GM18873 (cell line): ENCODE data around the gene CSMD2.

Source experiments
- ATAC-seq: cut with Tn5 transposase; IDR thresholded peaks from one replicate; pipeline ENCODE4 v1.9.1; 2021; ENCODE audit warnings: mild to moderate bottlenecking, moderate library complexity, moderate number of reproducible peaks; ENCODE audit not compliant: unreplicated experiment, low FRiP score

Gene CSMD2

DNA sequence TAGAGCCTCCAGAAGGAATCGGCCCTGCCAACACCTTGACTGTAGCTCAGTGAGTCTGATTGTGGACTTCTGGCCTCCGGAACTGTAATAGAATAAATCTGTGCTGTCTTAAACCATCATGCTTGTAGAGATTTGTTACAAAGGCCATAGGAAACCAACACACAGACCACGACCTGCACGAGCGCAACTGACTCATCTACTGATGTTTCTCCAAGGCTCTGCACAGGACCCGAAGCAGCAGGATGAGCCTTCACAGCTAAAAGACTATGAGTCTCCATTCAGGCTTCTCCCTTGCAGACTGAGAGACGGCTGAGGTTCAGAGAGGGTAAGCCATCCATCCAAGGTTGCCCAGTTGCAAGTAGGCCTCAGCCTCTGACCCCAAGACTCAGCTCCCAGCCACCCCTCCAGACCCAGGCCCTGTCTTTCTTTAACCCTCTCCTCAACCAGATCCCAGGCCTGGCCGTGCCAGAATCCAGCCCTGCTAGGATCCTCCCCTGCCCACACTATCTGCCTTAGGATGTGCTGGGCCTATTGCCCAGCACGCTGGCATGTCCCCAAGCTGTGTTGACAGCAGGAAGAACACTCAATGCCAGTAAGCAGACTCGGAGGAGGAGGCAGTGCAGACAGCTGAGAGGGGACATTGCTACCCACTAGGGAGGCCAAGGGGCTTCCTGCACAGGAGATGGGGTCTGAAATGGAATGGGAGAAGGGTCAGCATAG lies 192.2 kb downstream of the CSMD2 start:
- no peak for ATAC-seq

DNA sequence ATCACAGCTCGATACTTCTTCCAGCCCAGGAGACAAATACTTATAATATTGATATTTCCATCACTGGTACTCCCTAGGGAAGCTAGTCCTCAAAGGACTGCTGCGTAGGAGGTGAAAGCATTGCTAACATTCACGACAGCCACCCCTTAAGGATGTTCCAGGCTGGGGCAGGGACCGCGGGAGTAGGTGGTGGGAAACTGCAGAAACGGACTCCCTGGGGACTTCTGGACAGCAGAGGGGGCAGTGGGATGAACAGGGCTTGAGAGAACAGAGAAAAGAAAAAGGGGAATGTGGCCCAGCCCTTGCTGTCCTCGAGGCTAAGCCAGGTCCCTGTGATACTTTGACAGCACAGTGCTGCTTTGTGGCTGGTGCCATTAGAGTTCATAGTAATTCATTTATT lies 193.1 kb downstream of the CSMD2 start:
- no peak for ATAC-seq

DNA sequence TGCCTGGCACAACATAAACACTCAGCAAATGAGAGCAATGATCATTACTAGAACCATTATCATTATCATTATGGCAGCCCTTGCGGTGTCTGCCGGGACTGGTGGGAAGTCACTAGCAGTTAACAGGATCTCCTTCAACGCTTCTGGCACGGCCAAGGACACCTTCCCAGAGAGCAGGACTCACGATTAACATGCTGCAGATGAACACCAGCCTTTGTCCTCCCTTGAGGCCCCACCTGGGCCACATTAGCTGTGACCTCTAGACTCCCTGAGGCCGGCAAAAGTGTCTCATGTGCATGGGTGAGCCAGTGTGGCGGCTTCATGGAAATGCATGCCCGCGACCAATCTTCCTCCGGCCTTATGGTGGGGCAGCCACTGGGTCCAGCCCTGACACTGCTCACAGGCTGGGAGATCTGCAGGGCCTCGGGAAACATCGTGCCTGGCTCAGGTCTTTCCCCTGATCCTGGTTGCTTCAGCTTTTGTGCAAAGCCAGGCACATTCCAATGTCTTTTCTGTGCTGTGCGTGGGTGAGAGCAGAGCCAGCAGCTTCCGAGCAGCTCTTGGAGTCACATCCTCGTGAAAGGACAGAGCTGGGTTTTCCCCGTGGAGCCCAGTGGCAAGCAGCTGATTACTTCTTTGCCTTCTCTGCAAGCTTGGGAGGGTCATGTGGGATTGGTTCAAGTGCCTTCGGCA lies 193.9 kb downstream of the CSMD2 start:
- no peak for ATAC-seq

DNA sequence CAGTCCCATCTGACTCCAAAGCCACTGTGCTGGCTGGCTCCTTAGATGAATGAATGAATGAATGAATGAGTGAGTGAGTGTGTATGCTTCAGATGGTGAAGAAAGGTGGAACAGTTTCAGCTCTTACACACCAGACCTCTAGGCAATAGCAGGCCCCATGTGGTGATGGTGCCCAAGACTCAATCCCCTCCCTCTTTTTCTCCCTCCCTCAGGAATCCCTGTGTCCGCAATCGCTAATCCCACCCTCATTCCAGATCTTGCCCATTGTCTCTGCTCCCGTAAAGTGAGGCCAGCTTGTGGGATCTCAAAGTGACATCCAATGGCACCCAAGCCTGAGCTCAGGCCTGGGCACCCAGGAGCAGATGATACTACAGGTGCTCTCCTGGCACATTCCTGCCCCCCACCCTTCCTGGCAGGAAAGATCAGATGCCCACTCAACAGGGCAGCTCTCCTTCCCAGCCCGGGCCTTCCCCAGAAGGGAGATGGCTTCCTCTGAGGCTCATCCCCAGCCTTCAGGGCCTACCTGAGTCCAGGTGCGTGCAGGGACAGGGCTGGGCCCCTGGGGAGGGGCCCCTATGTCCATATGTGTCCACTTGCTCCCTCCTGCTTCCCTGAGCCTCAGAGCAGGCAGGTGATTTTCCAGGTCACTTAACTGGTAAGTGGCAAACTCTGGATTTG lies 194.7 kb downstream of the CSMD2 start:
- no peak for ATAC-seq

DNA sequence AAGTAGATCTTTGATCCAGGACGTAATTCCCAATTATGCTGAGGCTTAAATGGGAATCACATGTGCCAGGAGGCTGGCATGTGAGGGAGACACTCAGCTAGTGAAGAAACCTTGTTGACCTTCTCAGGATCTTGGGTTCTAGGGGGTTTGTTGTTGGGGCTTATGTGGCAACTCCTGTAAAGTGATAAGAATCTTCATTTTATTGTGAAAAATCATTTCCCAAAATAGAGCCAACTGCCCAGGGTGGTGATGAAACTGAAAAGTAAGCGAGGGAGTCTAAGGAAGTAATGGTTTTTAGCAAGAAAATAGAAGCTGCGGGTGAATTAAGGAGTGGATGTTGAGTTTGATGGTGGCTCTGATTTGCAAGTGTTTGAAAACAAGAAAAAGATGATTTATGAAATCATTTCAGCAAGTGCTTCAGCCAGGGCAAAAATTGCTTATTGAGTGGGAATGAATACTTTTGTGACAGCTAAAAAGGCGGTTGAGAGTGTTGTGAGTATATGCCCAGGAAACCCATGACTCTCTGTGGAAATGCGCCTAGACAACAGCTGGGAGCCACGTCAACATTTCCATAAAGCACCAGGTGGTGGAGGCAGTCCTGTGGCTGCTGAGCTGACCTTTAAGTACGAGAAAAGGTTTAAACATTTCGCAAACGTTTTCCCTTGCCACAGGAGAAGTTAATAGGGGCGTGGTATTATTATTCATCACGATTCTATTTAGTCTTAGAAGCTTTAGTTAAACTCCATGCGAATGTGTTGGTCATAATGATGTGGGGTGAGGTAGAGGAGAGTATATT lies 198.5 kb downstream of the CSMD2 start:
- no peak for ATAC-seq

DNA sequence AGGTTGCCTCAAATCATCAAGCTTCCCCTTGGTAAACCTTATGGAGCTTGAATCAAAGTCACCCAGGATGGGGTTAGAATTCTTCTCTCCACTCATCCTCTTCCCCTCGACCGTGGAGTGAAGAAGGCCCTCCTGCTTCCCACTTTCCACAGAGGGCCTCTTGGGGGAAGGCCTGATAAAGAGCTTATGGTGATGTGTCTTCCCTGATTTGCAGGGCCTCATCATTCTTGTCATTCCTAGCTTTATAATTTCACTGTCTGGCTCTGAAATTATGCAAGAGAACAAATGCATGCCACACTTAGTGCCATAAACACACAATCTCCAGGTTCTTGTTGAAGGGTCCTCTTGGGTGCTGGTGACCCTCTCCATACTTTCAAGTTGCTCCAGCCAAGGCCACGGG lies 199.9 kb downstream of the CSMD2 start:
- ATAC-seq, result no peak

DNA sequence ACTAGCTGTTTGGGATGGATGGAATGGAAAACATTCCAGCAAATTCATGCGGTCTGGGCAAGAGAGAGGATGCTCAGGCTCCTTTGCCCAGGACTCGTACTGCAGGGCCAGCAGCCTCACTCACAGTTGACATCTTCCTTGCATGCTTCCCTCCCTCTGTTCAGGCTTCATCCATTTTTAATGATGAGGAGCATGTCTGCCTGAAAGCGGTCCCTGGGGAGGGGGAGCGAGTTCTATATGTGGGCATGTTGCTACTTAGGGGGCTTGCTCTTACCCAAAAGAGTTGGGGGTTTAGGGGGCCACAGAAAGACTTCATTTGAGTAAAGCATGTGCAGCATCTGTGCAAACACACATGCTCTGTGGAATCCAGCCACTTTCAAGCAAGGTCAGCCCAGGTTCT lies 203.0 kb downstream of the CSMD2 start:
- no peak for ATAC-seq

DNA sequence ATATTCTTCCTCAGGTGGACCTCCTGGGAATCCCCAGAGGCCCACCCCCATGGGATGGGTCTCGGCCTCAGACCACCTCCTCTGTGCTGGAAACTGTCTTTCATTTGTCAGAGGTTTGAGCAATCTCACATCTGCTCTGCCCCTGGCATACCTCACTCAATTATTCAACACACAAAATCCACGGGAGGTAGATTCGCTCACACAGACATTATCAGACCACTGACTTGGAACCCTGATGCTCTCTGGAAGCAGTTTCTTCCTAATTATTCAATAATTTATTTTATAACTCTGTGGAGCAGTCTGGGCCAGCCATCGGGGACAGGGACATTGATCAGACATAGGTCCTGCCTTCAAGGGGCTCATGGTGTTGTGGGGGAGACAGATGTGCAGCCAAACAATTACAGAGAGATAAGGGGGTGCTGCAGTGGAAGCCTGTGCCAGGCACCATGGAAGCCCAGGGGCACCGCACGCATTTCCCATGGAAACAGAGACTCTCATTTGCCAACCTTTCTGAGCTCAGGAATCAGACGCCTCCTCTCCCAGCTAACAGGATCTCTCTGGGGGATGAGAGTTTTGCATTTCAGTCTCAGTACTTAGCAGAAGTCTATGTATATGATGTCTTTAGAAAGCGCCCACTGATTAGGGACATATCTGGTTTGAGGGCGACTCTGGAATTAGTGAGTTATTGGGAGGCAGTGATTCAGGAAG lies 204.7 kb downstream of the CSMD2 start:
- ATAC-seq, result no peak

DNA sequence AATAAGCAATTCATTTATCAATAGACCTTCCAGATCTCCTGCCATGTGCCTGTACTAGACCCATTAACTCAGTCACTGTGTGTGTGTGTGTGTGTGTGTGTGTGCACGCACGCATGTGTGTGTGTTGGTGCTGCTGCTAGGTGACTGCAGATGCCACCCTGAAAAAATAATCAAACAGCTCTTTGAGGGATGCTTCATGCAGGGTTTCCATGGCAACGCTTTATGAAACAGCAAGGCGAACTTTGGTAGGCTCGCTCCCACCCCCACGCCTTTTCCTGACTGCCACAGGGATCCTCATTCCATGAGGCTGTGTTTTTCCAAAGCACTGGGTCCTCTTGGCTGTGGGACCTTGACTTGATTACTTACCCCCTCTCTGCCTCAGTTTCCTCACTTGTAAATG lies 207.2 kb downstream of the CSMD2 start:
- ATAC-seq, result no peak

DNA sequence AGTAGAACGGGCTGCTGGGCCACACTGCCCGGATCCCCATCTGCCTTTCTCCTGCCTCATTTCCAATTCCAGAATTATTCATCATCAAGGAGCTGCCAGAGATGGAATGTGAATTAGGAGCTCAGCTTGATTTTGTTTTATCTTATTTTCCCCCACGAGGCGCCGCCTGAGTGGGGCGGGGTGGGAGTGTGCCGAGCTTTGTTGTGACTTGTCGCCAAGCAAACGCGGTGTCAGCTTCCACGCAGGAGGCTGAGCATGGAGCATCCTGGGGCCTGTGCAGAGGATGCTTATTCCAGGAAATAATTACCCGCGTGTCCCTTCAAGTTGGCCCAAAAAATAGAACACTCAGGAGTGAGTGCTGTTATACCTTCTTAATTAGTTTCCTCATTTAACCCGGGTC lies 209.9 kb downstream of the CSMD2 start:
- no peak for ATAC-seq

DNA sequence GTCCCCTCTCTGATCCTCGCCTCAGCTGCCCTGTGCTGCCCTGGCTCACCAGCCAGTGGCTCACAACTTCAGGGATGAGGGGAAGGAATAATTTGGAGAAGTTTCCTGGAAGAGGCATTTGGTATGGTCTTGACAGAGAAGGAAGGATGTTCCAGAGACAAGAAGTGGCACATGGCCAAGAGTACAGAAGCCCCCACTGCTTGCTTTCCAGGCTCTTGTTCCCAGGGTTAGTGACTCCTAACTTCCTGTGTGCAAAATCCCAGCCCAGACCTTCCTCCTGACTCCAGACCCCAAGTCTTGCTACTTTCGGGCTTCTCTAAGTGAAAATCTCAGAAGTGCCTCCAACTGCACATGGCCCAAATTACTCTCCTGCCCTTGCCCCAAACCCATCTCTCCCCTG lies 215.5 kb downstream of the CSMD2 start:
- no peak for ATAC-seq

DNA sequence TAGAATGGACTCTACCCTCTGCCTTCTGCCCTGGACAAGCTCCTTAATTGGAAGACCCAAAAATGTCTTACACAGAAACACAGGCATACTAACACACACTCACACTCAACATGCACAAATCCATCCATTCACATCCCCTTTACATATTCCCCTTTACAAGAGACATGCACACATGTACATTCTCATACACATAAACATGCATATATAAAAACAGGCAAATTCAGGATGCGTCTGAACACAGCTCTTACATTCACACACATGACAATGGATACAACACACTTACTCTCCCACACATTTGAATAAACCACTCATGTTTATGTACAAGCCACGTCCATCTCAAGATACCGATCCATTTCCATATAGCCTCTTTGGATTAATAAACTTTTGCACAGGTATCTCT lies 216.7 kb downstream of the CSMD2 start:
- no peak for ATAC-seq

DNA sequence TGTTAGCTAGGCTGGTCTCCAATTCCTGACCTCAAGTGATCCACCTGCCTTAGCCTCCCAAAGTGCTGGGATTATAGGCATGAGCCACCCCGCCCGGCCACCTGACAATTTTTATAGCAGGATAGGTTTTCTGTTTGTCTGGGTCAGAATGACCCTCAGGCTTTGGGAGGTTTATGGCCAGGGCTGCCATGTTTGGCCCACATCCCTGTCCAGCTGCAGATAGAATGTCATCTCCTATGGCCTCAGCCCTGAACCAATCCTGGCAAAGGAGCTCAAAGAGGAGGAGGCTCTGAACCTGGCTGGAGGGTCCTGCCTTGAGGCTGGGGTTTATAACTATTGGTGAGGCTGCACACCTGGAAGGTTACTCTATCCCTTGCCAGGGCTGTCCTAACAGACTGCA lies 218.2 kb downstream of the CSMD2 start:
- ATAC-seq, result no peak

DNA sequence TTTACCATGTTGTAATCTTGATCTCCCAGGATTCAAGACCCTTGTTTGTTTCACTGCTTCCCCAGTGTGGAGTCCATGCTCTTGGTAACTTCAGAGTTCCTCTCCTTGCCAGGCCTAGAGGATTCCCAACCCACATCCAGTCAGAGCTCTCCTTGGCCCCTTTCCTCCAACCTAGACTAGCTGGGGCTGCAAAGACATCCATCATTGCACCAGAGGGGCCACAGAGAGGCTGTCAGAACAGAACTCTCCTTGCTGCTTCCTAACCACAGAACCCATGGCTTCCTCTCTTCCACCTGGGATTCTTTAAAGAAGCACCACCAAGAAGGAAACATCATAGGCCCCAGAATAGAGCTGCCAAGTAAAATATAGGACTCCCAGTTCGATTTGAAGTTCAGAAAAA lies 220.2 kb downstream of the CSMD2 start:
- no peak for ATAC-seq

DNA sequence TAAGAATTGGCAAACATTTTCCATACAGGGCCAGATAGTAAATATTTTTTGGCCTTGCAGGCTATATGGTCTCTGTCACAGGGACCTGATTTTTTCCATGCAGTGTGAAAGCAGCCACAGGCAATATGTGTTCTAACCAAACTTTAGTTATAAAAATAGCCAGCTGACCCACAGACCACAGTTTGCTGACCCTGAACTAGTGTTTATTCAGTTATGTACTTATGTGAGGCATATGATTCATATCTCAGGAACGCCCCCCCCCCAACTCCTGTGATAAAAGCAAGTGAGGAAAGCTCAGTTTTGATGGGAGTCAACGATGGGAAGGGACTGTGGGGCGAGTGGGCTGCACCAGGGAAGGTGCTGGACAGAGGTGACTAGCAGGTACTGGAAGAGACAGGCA lies 221.1 kb downstream of the CSMD2 start:
- no peak for ATAC-seq

DNA sequence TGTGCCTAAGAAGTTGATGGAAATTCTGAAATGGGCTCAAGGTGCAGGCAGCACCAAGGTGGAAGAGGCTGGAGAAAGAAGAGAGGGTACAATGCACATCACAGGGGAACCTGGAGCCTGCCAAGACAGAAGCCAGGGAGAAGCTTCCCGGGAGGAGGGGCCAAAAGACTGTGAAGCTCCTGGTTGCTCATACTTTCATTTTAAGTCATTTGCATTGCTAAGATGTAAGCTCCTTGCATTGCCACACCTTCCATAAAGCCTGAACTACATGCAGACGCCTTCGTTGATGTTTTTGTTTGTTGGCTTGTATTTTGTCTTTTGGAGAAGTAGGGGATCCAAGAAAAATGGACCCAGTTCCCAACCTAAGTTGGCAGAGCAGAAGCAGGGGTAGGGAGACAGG lies 232.2 kb downstream of the CSMD2 start:
- ATAC-seq, result no peak

DNA sequence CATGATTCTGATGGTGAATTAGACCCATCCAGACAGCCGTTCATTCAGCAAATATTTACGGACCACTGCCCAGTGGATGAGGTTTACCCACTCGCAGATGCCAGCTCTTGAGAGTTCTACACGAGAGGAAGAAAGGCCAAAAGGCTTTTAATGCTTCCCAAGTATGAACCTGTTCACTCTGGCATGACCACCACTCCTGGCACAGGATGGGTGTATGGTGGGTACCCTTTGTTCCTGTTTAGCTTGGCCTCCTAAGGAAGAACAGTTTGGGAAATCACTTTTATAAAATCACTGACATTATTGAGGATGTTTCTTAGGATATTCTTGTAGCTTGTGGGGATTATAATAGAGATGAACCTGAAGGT lies 233.9 kb downstream of the CSMD2 start:
- ATAC-seq, result no peak

DNA sequence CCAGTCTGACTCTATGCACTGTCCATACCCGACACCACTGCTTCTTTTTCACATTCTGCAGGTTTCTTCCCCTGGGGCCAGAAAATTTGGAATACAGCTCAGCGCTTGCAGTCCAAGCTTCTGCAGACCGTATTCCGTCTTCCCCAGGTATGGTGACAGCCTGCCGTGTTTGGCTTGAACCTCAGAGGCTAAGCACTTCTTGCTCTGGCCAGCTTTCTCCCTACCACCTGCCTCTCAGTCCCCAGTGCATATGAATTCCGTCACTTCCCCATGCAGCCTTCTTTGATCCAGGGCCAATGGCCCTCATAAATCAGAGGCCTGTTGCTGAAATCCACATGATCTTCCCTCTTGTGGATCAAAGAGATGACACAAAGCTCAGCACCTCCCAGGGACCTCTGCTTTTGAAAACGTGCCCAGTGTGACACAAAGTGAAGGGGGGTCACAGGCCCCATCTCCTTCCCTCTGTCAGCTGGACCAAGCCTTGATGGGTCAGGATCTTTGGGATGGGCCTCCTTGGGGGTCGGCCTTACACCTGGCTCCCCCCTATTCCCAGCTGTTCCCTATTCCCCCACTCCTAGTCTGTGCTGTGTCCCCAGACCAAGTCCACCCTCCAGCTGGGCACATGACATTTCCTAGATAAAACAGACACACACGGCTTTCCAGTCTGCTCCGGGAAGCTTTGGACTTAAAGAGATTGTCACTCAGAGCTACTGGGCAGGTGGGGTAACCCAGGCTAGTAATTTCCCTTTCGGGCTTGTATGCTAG lies 234.5 kb downstream of the CSMD2 start:
- ATAC-seq, result no peak

DNA sequence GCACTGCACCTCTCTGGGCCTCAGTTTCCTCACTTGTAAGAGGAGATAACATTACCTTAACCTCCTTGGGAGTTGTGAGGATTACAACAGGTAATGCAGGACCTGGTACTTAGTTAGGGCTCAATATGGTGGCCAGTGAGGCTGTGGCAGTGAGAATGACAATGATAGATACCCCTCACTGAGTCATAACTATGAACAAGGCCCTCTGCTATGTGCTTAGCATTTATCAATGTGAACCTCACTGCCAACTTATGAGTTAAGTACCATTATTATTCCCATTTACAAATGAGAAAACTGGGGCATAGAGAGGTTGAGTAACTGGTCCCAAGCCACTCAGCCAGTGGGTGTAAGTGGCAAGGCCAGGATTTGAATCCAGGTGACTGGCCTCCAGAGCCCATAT lies 236.8 kb downstream of the CSMD2 start:
- no peak for ATAC-seq

DNA sequence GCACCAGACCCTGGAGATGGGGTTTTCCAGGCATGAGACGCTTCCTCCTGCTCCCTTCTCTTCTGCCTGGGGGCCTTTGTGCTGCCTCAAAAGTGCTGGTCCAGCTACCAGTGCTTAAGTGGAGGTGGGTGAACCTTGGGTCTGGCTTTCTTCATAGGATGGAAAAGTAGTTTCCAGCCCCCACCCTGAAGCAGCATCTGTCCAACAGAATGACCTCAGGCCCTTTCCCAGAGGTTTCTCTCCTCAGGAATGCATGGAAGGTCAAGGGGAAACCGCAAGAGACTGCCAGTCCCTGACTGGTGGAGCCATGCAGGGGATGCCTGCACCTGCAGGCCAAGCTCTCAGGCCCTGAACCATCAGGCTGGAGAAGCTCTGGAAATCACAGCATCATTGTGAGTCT lies 237.3 kb downstream of the CSMD2 start:
- no peak for ATAC-seq
